Activated CD4-positive, alpha-beta T cell treated with anti-CD3 and anti-CD28 coated beads, Interleukin-2, amount 50 U/mL, for 4 hours (primary cell): ENCODE results near the gene ESPL1.

Experiments
- DNase-seq, 2 experiments: peaks; one replicate each; pipeline ENCODE4 v3.0.0-alpha.2; 2020

The ESPL1 gene

GRCh38 chr12:53231921-53232645 lies 36.0 kb upstream of the ESPL1 start, which contains the start of gene RARG:
Gene RARG, minus strand, starts transcription at chr12:53232209. Its CDS starts 4,664 bp downstream, at chr12:53227545.
- DNase-seq: peak; percentile 78 to 82

- peak in 1 of 2 experiments; percentile 37 for DNase-seq
Observed at GRCh38 chr12:53232646-53233461, 35.2 kb upstream of the ESPL1 start.

- DNase-seq: no peak
Observed at GRCh38 chr12:53233671-53234121, 34.4 kb upstream of the ESPL1 start.

- no peak for DNase-seq
Observed at GRCh38 chr12:53234271-53234914, 33.7 kb upstream of the ESPL1 start.

GRCh38 chr12:53235164-53235563 lies 32.9 kb upstream of the ESPL1 start:
- DNase-seq: no peak

GRCh38 chr12:53235742-53236442 lies 32.2 kb upstream of the ESPL1 start:
- DNase-seq: no peak

- peak; percentile 36 to 57 for DNase-seq
Observed at GRCh38 chr12:53236443-53237111, 31.5 kb upstream of the ESPL1 start.

- DNase-seq: no peak
Observed at GRCh38 chr12:53239643-53240258, 28.3 kb upstream of the ESPL1 start.

GRCh38 chr12:53241623-53242412 lies 26.3 kb upstream of the ESPL1 start:
- no peak for DNase-seq

- DNase-seq: no peak
Observed at GRCh38 chr12:53244337-53244736, 23.8 kb upstream of the ESPL1 start.

GRCh38 chr12:53245286-53245685 lies 22.8 kb upstream of the ESPL1 start:
- DNase-seq: no peak

- DNase-seq: peak; percentile 51 to 54
Observed at GRCh38 chr12:53251477-53252348, 16.4 kb upstream of the ESPL1 start.

- no peak for DNase-seq
Observed at GRCh38 chr12:53252349-53252916, 15.7 kb upstream of the ESPL1 start.

- DNase-seq: no peak
Observed at GRCh38 chr12:53253298-53253697, 14.8 kb upstream of the ESPL1 start.

- DNase-seq: no peak
Observed at GRCh38 chr12:53254816-53255545, 13.1 kb upstream of the ESPL1 start.

- no peak for DNase-seq
Observed at GRCh38 chr12:53255996-53256395, 12.1 kb upstream of the ESPL1 start.

GRCh38 chr12:53258541-53259539 lies 9.3 kb upstream of the ESPL1 start:
- no peak for DNase-seq
